ENCODE data around the gene BANF2.

The BANF2 gene

GRCh38 chr20:17674722-17675518 lies 24.8 kb upstream of the BANF2 start:
- Histone ChIP-seq H3K27ac (no peak overlapping the region), H3K9me3 (ENCODE audit: control insufficient read depth, low read length) (no peaks in the 10 kb centered on the region), H3K79me2 (peaks cover 76% of the 10 kb centered on the region), H3K27me3 (ENCODE audit: control insufficient read depth, insufficient read depth, low read length) (no peaks in the 10 kb centered on the region), H3K4me1 (peaks cover 10% of the 10 kb centered on the region), H3K4me3 (ENCODE audit: low read depth, low read length) (no peak overlapping the region), H3K9ac (no peak overlapping the region), H2AFZ (no peak overlapping the region), H3K36me3 (ENCODE audit: control insufficient read depth, insufficient read depth, low read length) (no peaks in the 10 kb centered on the region), H3K4me2 (ENCODE audit: low read length) (no peak overlapping the region)
- TF ChIP-seq, protein P1, sequence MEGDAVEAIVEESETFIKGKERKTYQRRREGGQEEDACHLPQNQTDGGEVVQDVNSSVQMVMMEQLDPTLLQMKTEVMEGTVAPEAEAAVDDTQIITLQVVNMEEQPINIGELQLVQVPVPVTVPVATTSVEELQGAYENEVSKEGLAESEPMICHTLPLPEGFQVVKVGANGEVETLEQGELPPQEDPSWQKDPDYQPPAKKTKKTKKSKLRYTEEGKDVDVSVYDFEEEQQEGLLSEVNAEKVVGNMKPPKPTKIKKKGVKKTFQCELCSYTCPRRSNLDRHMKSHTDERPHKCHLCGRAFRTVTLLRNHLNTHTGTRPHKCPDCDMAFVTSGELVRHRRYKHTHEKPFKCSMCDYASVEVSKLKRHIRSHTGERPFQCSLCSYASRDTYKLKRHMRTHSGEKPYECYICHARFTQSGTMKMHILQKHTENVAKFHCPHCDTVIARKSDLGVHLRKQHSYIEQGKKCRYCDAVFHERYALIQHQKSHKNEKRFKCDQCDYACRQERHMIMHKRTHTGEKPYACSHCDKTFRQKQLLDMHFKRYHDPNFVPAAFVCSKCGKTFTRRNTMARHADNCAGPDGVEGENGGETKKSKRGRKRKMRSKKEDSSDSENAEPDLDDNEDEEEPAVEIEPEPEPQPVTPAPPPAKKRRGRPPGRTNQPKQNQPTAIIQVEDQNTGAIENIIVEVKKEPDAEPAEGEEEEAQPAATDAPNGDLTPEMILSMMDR (IDR thresholded peaks at IDR 0.05), result no peak

GRCh38 chr20:17675519-17676377 lies 24.0 kb upstream of the BANF2 start:
- H3K27ac ChIP-seq, result no peak overlapping the region
- H3K9ac ChIP-seq, result no peak overlapping the region
- no peaks in the 10 kb centered on the region for H3K36me3 ChIP-seq (ENCODE audit: control insufficient read depth, insufficient read depth, low read length)

GRCh38 chr20:17676378-17676759 lies 23.4 kb upstream of the BANF2 start:
- Histone ChIP-seq H3K4me2 (ENCODE audit: low read length) (no peak overlapping the region), H3K9ac (no peak overlapping the region), H3K27ac (no peak overlapping the region), H3K4me3 (ENCODE audit: low read depth, low read length) (no peak overlapping the region), H3K4me1 (peaks cover 7% of the 10 kb centered on the region), H2AFZ (no peak overlapping the region), H3K9me3 (ENCODE audit: control insufficient read depth, low read length) (no peaks in the 10 kb centered on the region), H3K36me3 (ENCODE audit: control insufficient read depth, insufficient read depth, low read length) (no peaks in the 10 kb centered on the region), H3K27me3 (ENCODE audit: control insufficient read depth, insufficient read depth, low read length) (no peaks in the 10 kb centered on the region), H3K79me2 (peaks cover 80% of the 10 kb centered on the region)
- TF ChIP-seq, protein P1 (IDR thresholded peaks at IDR 0.05), result no peak

More at GRCh38 chr20:17675519-17676377, 24.0 kb upstream of the BANF2 start:
- H3K79me2 ChIP-seq, result peaks cover 78% of the 10 kb centered on the region
- TF ChIP-seq, protein P1 (IDR thresholded peaks at IDR 0.05), result no peak
- H3K4me2 ChIP-seq (ENCODE audit: low read length), result no peak overlapping the region
- H3K27me3 ChIP-seq (ENCODE audit: control insufficient read depth, insufficient read depth, low read length), result no peaks in the 10 kb centered on the region
- H3K4me1 ChIP-seq, result peaks cover 7% of the 10 kb centered on the region
- no peak overlapping the region for H3K4me3 ChIP-seq (ENCODE audit: low read depth, low read length)
- no peaks in the 10 kb centered on the region for H3K9me3 ChIP-seq (ENCODE audit: control insufficient read depth, low read length)
- no peak overlapping the region for H2AFZ ChIP-seq

- Histone ChIP-seq H3K79me2 (peaks cover 76% of the 10 kb centered on the region), H3K9ac (no peak overlapping the region), H3K27ac (no peak overlapping the region), H3K4me2 (ENCODE audit: low read length) (no peak overlapping the region), H3K9me3 (ENCODE audit: control insufficient read depth, low read length) (no peaks in the 10 kb centered on the region), H3K27me3 (ENCODE audit: control insufficient read depth, insufficient read depth, low read length) (no peaks in the 10 kb centered on the region), H3K4me3 (ENCODE audit: low read depth, low read length) (no peak overlapping the region), H2AFZ (no peak overlapping the region), H3K4me1 (peaks cover 7% of the 10 kb centered on the region), H3K36me3 (ENCODE audit: control insufficient read depth, insufficient read depth, low read length) (no peaks in the 10 kb centered on the region)
- TF ChIP-seq, protein P1 (IDR thresholded peaks at IDR 0.05), result no peak
Observed at GRCh38 chr20:17676942-17677341, 22.8 kb upstream of the BANF2 start.

Measured in parathyroid adenoma (tissue), 2 donors.